HepG2 (cell line): ENCODE measurements around the gene CDHR4. TPM values are rescaled to one million over a fixed set of nuclear protein-coding genes. Genes with fewer than 3 reads are reported as not detected.

Experiments
- ATAC-seq: fragments of 200-7000 bp; cut with Tn5 transposase; 3 replicates; pipeline ENCODE4 v1.9.1; 2020; ENCODE audit warnings: mild to moderate bottlenecking, moderate library complexity
- BruUV-seq: library from RNA; stranded (reverse); fragments of 400-500 nt; replicated peaks from 2 replicates; lab custom pipeline; 2021; lab: Mats Ljungman, UMichigan
- CTCF ChIA-PET: fragments of 300-600 bp; formaldehyde crosslinking; extraction: SDS; loops from one replicate; lab custom pipeline; 2021; ENCODE audit warnings: low total read pairs, inconsistent platforms, low intra/inter-chr PET ratio; lab: Yijun Ruan, JAX
- POLR2A ChIA-PET: fragments of 350-600 bp; sonication (Branson Sonifier 250); formaldehyde crosslinking; loops from one replicate; lab custom pipeline; 2020; ENCODE audit warnings: antibody characterized with exemption, inconsistent platforms; lab: Yijun Ruan, JAX
- DNase-seq: peaks from one replicate; pipeline ENCODE4 v3.0.0-alpha.2; 2015; ENCODE audit warnings: low spot score
- FAIRE-seq: peaks from 3 replicates; lab custom pipeline; 2011; peaks lifted over from hg19 to GRCh38; lab: Jason Lieb, UNC
- H2AFZ ChIP-seq: one replicate; pipeline ENCODE4 v1.6.1; 2011; ENCODE audit warnings: low read length, inconsistent platforms
- H3K27ac ChIP-seq: fragments of 300-600 bp; 3 replicates; pipeline ENCODE4 v1.8.0; 2011; ENCODE audit warnings: mixed run types, mild to moderate bottlenecking, mixed read lengths, low read length, inconsistent platforms; ENCODE audit not compliant: insufficient read depth; ENCODE audit errors: extremely low read length
- H3K27me3 ChIP-seq, 2 experiments: fragments of 200-600 bp in 1 of 2; 2 replicates in 1 of 2; 3 replicates in 1 of 2; pipeline versions ENCODE4 v1.6.0 to v1.8.0; 2011; ENCODE audit warnings: low read length in 2 of 2, mild to moderate bottlenecking in 2 of 2, moderate library complexity in 2 of 2, inconsistent platforms in 1 of 2; ENCODE audit not compliant: insufficient read depth in 2 of 2, control insufficient read depth in 1 of 2
- H3K36me3 ChIP-seq, 2 experiments: fragments of 200-600 bp in 1 of 2; replicated peaks in 1 of 2; 2 replicates in 1 of 2; 3 replicates in 1 of 2; pipeline versions ENCODE4 v1.5.1 to v1.8.0; 2011; ENCODE audit warnings: low read length in 2 of 2, inconsistent platforms in 1 of 2; ENCODE audit not compliant: insufficient read depth in 2 of 2, control insufficient read depth in 1 of 2
- H3K4me1 ChIP-seq: 2 replicates; pipeline ENCODE4 v1.5.1; 2012; ENCODE audit warnings: low read length, inconsistent platforms; ENCODE audit not compliant: insufficient read depth
- H3K4me2 ChIP-seq: 2 replicates; pipeline ENCODE4 v1.6.0; 2011; ENCODE audit warnings: low read depth, low read length, inconsistent platforms
- H3K4me3 ChIP-seq, 3 experiments: fragments of 200-600 bp in 1 of 3; sonication (generic), shearing (Covaris generic) in 1 of 3; replicated peaks in 1 of 3; 2 replicates each; pipeline ENCODE4 v1.5.1; 2011 to 2016; ENCODE audit warnings: low read length in 3 of 3, inconsistent platforms in 2 of 3, low read depth in 2 of 3, mild to moderate bottlenecking in 2 of 3, control low read depth in 1 of 3, mixed read lengths in 1 of 3; ENCODE audit not compliant: insufficient read depth in 1 of 3
- H3K79me2 ChIP-seq: one replicate; pipeline ENCODE4 v1.6.1; 2011; ENCODE audit warnings: low read length, inconsistent platforms; ENCODE audit not compliant: insufficient read depth
- H3K9ac ChIP-seq: 2 replicates; pipeline ENCODE4 v1.6.0; 2011; ENCODE audit warnings: mild to moderate bottlenecking, low read depth, low read length, inconsistent platforms; ENCODE audit not compliant: insufficient read depth
- H3K9me3 ChIP-seq: 2 replicates; pipeline ENCODE4 v1.5.1; 2012; ENCODE audit warnings: mild to moderate bottlenecking, low read length
- H4K20me1 ChIP-seq: 2 replicates; pipeline ENCODE4 v1.6.0; 2011; ENCODE audit warnings: inconsistent platforms, mild to moderate bottlenecking, low read length, moderate library complexity; ENCODE audit not compliant: insufficient read depth
- BRCA1 ChIP-seq: sonication (generic); formaldehyde crosslinking; IDR thresholded peaks from 2 replicates; pipeline ENCODE4 v1.4.0; 2020; ENCODE audit warnings: missing genetic modification reagents
- CBFB ChIP-seq: sonication (generic); formaldehyde crosslinking; IDR thresholded peaks from 2 replicates; pipeline ENCODE4 v1.4.0; 2020; ENCODE audit warnings: missing genetic modification reagents
- HCFC1 ChIP-seq: fragments of 150-350 bp; IDR thresholded peaks from 2 replicates; pipeline ENCODE4 v1.6.1; 2014; ENCODE audit warnings: low read depth, low read length
- NAIF1 ChIP-seq: sonication (generic); formaldehyde crosslinking; IDR thresholded peaks from 2 replicates; pipeline ENCODE4 v1.5.0; 2020; ENCODE audit warnings: mild to moderate bottlenecking, missing genetic modification reagents, borderline replicate concordance
- POLR2AphosphoS5 ChIP-seq: IDR thresholded peaks from 2 replicates; pipeline ENCODE4 v1.6.1; 2012; ENCODE audit warnings: low read depth, low read length
- SOX5 ChIP-seq: IDR thresholded peaks from 2 replicates; pipeline ENCODE4 v1.6.1; 2016; ENCODE audit warnings: borderline replicate concordance
- ZNF670 ChIP-seq: sonication (generic); formaldehyde crosslinking; IDR thresholded peaks from 2 replicates; pipeline ENCODE4 v1.8.0; 2022; ENCODE audit warnings: mild to moderate bottlenecking, missing genetic modification reagents, borderline replicate concordance
- ZNF770 ChIP-seq: sonication (generic); formaldehyde crosslinking; IDR thresholded peaks from 2 replicates; pipeline ENCODE4 v1.5.0; 2020; ENCODE audit warnings: mild to moderate bottlenecking, missing genetic modification reagents
- ZSCAN9 ChIP-seq: IDR thresholded peaks from 2 replicates; pipeline ENCODE4 v1.6.1; 2016; ENCODE audit warnings: borderline replicate concordance
- WGBS: methylation state at CpG from one replicate; pipeline ENCODE4 v1.1.6; 2017; ENCODE audit warnings: low lambda C conversion rate; 5-methylcytosine and 5-hydroxymethylcytosine counted together
- in situ Hi-C: cut with HindIII; loops from 2 replicates; pipeline ENCODE4 v1.10.0; 2017; ENCODE audit warnings: low pct_unique_long_range_greater_than_20kb; ENCODE audit not compliant: extremely low pct_ligation_motif_present
- intact Hi-C: fragments of 100-400 bp; cut with micrococcal nuclease; formaldehyde crosslinking; loops from one replicate; pipeline ENCODE4 v1.10.0; 2022; ENCODE audit not compliant: unreplicated experiment
- polyA plus RNA-seq, 8 experiments: library from polyadenylated mRNA; depleted of rRNA in 3 of 8; stranded (reverse) in 7 of 8; unstranded in 1 of 8; fragments of >200 nt; fragmentation: Illumina TruSeq in 4 of 8; extraction: Trizol in 4 of 8; gene quantifications; 2 replicates each; pipeline versions ENCODE4 v1.2.1 to v1.2.3, GENCODE V29; 2011 to 2016; ENCODE audit warnings: low read depth in 4 of 8, missing spikeins in 1 of 8, mixed read lengths in 1 of 8; ENCODE audit not compliant: insufficient read depth in 1 of 8
- total RNA-seq, 5 experiments: library from RNA; depleted of rRNA; stranded (reverse); fragments of >200 nt; fragmentation: Illumina TruSeq; extraction: Trizol; gene quantifications; 2 replicates each; pipeline ENCODE4 v1.2.3, GENCODE V29; 2016; ENCODE audit warnings: low read depth in 1 of 5

CDHR4 gene
- total and polyA plus RNA-seq, 2 of the 13 experiments (the other 11 are each of a cell fraction or from before 2014, with no cell fraction given): 0.21 TPM; not detected in 1

DNA sequence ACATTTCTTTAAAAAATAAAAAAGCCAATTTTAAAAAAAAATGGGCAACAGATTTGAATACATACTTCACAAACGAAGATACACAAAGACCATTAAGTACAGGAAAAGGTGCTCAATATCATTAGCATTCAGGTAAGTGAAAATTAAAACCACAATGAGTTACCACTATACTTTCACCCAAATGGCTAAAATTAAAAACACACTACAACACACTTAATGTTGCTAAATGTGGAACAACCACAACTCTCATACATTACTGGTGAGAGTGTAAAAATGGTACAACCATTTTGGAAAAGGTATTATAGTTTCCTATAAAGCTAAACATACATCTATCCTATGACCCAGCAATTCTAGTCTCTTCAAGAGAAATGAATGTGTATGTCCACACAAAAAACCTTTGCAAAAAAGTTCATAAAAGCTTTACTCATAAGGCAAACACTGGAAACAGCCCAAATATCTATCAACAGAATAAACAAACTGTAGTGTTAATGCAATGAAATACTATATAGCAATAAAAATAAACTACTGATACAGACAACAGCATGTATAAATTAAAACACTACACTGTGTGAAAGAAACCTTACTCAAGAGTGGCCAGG, 28.2 kb downstream of the CDHR4 start:
- H3K9ac ChIP-seq: no peak overlapping the region
- H3K4me2 ChIP-seq: no peak overlapping the region
- H3K27me3 ChIP-seq: no peaks in the 10 kb centered on the region
- no peak overlapping the region for H3K27ac ChIP-seq
- ATAC-seq: no peak
- H4K20me1 ChIP-seq: peaks cover 4% of the 10 kb centered on the region; the same call in 1 of the 2 replicates
- H3K4me3 ChIP-seq: no peak overlapping the region
- CTCF ChIA-PET: no interaction called here
- 90% methylated on average over 1 of the region's 1 CpG for WGBS
- peaks cover 4 to 30% of the 10 kb centered on the region in 2 experiments for H3K36me3 ChIP-seq
- no peak overlapping the region for H2AFZ ChIP-seq
- H3K9me3 ChIP-seq: no peaks in the 10 kb centered on the region
- no TSS peak for BruUV-seq
- no peak for FAIRE-seq
- TF ChIP-seq SOX5 (CRISPR knock-in tag): no peak
- no peak for TF ChIP-seq HCFC1
- no peak for TF ChIP-seq POLR2AphosphoS5
- no peak for TF ChIP-seq ZSCAN9 (CRISPR knock-in tag)
- no peak for TF ChIP-seq CBFB (CRISPR knock-in tag)
- no peak for TF ChIP-seq ZNF670 (CRISPR knock-in tag)
- no peak for TF ChIP-seq BRCA1
- peaks cover 6% of the 10 kb centered on the region; the same call in 1 of the 2 replicates for H3K4me1 ChIP-seq
- POLR2A ChIA-PET: interaction anchor here (0.7 kb wide), 2 partner anchors 381 to 430 kb away, joined by 4 read pairs; no protein-coding TSS in a partner anchor
- in situ Hi-C loops (no loop called here), intact Hi-C loops (no loop called here)
- H3K79me2 ChIP-seq: peaks cover 76% of the 10 kb centered on the region
- DNase-seq: no peak

- no TSS peak for BruUV-seq
- H3K4me3 ChIP-seq: no peak overlapping the region
- no peak for TF ChIP-seq NAIF1 (CRISPR knock-in tag)
- TF ChIP-seq ZNF770 (CRISPR knock-in tag): 0 out of 2 replicates have a peak, but pooled peaks have one; percentile 31
- H3K4me2 ChIP-seq: no peak overlapping the region
- peaks cover 69% of the 10 kb centered on the region for H3K79me2 ChIP-seq
- H3K9ac ChIP-seq: no peak overlapping the region
- H3K4me1 ChIP-seq: peaks cover 6% of the 10 kb centered on the region; the same call in 1 of the 2 replicates
- no peak for DNase-seq
- H4K20me1 ChIP-seq: peaks cover 4% of the 10 kb centered on the region; the same call in 1 of the 2 replicates
- intact Hi-C loops: no loop called here
- no peak overlapping the region for H3K27ac ChIP-seq
- in situ Hi-C loops: no loop called here
- no peak for FAIRE-seq
- no peak for ATAC-seq
- no peaks in the 10 kb centered on the region for H3K9me3 ChIP-seq
- ChIA-PET POLR2A (no interaction called here), CTCF (no interaction called here)
- peaks cover 2 to 18% of the 10 kb centered on the region in 2 experiments; a peak in 3 of 5 replicates for H3K36me3 ChIP-seq
- H2AFZ ChIP-seq: no peak overlapping the region
- H3K27me3 ChIP-seq: no peaks in the 10 kb centered on the region
Observed at GRCh38 chr3:49769926-49770325, 29.7 kb downstream of the CDHR4 start.
